SH-SY5Y (cell line): ENCODE measurements around the gene FCRL4.

ENCODE experiments used
- GATA2 ChIP-seq: IDR thresholded peaks from 2 replicates; pipeline ENCODE4 v1.6.1; 2011; ENCODE audit warnings: mild to moderate bottlenecking, low read depth, low read length
- GATA3 ChIP-seq: IDR thresholded peaks from 2 replicates; pipeline ENCODE4 v1.6.1; 2011; ENCODE audit warnings: low read depth, mild to moderate bottlenecking, low read length, moderate library complexity

GRCh38 chr1:157540852-157541251 lies 57.0 kb downstream of the FCRL4 start:
- TF ChIP-seq GATA2, result no peak
- no peak for TF ChIP-seq GATA3
